Measurements from ENCODE around the gene CCDC201.

CCDC201 gene, protein sequence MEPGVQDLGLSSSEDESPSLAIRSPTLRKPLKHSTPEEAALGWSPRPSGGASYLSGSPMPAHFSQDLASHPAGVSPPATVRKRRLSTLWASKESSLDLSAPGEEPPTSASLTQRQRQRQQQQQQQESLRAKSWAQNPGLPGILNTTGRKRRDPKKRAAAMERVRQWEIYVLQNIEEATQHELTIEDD

DNA sequence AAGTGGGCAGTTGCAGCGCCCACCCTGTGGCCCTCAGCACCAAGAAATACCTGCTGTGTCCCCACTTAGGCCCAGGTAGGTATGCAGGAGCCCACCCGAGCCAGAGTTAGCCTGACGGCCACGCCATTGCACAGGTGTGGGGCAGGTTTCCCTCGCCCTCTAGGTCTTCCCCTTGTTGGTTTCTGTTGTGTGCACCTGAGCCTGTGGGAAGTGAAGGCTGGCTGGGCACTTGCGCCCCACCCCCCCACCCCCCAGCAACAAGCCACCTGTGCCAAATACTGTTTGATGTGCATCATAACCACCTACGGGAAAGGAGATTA is at the start of gene CCDC201:
Gene CCDC201 (minus strand): TSS at position 48 of the 320 bp plus-strand sequence. CDS start 75 bp downstream, outside the sequence.
- Histone ChIP-seq H3K9me3 (ENCODE audit: insufficient read depth, low read depth, low read length) (peaks cover 12% of the 10 kb centered on the region), H3K27me3 (ENCODE audit: insufficient read depth, low read length) (no peaks in the 10 kb centered on the region), H3K27ac (ENCODE audit: low read length) (no peak within 1 kb of the TSS), H3K4me1 (ENCODE audit: insufficient read depth, low read length) (no peaks in the 10 kb centered on the region), H3K9ac (ENCODE audit: low read depth, low read length) (no peak within 1 kb of the TSS), H3K36me3 (ENCODE audit: insufficient read depth, low read depth, low read length) (no peaks in the 10 kb centered on the region), H3K4me3 (ENCODE audit: low read length) (no peak within 1 kb of the TSS)

GRCh38 chr7:45921699-45922519 is 49.0 kb upstream of the CCDC201 start:
- H3K4me1 ChIP-seq (ENCODE audit: insufficient read depth, low read length): peaks cover 26% of the 10 kb centered on the region; the same call in 1 of the 2 replicates
- H3K9ac ChIP-seq (ENCODE audit: low read depth, low read length): peak overlapping the region; percentile 4; the same call in 1 of the 2 replicates
- H3K4me3 ChIP-seq (ENCODE audit: low read length): peak overlapping the region; percentile 75
- no peak overlapping the region for H3K27ac ChIP-seq (ENCODE audit: low read length)
- no peaks in the 10 kb centered on the region for H3K36me3 ChIP-seq (ENCODE audit: insufficient read depth, low read depth, low read length)
- peaks cover 3% of the 10 kb centered on the region; the same call in 1 of the 2 replicates for H3K9me3 ChIP-seq (ENCODE audit: insufficient read depth, low read depth, low read length)
- peaks cover 71% of the 10 kb centered on the region for H3K27me3 ChIP-seq (ENCODE audit: insufficient read depth, low read length)

- no peak overlapping the region for H3K9ac ChIP-seq (ENCODE audit: low read depth, low read length)
- peaks cover 4% of the 10 kb centered on the region for H3K36me3 ChIP-seq (ENCODE audit: insufficient read depth, low read depth, low read length)
- H3K27me3 ChIP-seq (ENCODE audit: insufficient read depth, low read length): peaks cover 76% of the 10 kb centered on the region
- H3K9me3 ChIP-seq (ENCODE audit: insufficient read depth, low read depth, low read length): peaks cover 3% of the 10 kb centered on the region; the same call in 1 of the 2 replicates
- H3K4me3 ChIP-seq (ENCODE audit: low read length): peak overlapping the region; percentile 75
- peaks cover 26% of the 10 kb centered on the region; the same call in 1 of the 2 replicates for H3K4me1 ChIP-seq (ENCODE audit: insufficient read depth, low read length)
- no peak overlapping the region for H3K27ac ChIP-seq (ENCODE audit: low read length)
These were observed 48.5 kb upstream of the CCDC201 start for GRCh38 chr7:45921381-45921698.

DNA sequence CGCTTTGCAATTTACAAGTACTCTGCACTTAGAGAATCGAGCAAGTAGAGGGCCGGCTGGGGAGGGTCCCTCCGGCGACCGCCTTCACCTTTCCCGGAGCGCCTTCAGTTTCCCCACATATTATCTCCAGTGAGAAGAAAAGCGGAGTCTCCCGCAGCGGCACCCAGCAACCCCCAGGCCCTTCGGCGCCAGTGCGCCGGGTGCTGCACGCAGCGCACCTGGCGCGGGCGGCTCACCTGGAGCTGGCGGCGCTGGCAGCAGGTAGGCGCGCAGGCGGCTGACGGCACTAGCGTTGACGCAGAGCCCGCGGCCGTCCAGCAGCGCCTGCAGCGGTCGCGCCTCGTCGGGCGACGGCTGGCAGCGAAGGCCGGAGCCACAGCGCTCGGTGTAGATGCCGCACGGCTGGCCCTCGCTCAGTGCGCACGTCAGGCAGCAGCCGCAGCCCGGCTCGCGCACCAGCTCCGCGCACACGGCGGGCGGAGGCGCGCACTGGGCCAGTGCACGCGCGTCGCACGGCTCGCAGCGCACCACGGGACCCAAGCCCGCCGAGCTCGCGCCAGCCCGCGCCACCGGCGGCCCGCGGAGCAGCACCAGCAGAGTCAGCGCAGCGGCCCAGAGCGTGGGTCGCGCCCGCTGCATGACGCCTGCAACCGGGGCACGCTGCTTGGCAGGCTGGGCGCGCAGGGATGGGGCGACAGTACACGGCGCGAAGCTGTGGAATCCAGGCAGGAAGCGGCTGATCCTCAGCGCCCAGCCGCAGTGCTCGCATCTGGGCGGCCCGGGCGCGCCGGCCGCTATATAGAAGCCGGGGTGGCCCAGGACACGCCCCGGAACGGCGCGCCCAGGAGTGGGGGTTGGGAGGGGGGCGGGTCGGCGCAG is 47.9 kb upstream of the CCDC201 start, which contains the start of gene IGFBP3:
Gene IGFBP3 (minus strand): TSS at position 771 of the 879 bp plus-strand sequence. CDS start 132 bp downstream, at position 639.
- Histone ChIP-seq H3K27ac (ENCODE audit: low read length) (no peak within 1 kb of the TSS), H3K4me1 (ENCODE audit: insufficient read depth, low read length) (peaks cover 26% of the 10 kb centered on the region; the same call in 1 of the 2 replicates), H3K36me3 (ENCODE audit: insufficient read depth, low read depth, low read length) (peaks cover 10% of the 10 kb centered on the region), H3K9me3 (ENCODE audit: insufficient read depth, low read depth, low read length) (peaks cover 3% of the 10 kb centered on the region; the same call in 1 of the 2 replicates), H3K4me3 (ENCODE audit: low read length) (peak within 1 kb of the TSS; percentile 75), H3K9ac (ENCODE audit: low read depth, low read length) (peak within 1 kb of the TSS; percentile 14; the same call in 1 of the 2 replicates), H3K27me3 (ENCODE audit: insufficient read depth, low read length) (peaks cover 77% of the 10 kb centered on the region)

DNA sequence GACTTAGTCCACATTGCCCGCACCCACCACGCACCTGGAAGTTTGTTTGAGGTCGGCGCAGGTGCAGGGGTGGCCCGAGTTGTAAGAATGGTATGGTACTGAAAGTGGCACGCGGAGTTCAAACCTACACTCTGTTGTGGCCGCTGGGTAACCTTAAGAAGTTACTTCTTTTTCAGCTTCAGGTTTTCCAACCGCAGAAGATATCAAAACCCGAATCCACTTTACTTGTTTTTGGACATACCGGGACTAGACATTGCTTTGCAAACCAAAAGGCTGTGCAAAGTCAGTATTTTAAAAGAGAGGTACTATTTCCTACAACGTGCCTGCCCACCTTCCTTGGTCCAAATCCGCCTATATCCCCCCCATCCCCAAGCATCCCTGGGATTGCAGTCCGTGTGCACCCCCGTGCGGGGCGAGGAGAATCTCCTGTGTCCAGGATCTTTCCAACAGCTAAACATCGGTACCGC is 47.1 kb upstream of the CCDC201 start:
- peaks cover 71% of the 10 kb centered on the region for H3K27me3 ChIP-seq (ENCODE audit: insufficient read depth, low read length)
- H3K27ac ChIP-seq (ENCODE audit: low read length): no peak overlapping the region
- peaks cover 26% of the 10 kb centered on the region; the same call in 1 of the 2 replicates for H3K4me1 ChIP-seq (ENCODE audit: insufficient read depth, low read length)
- peak overlapping the region; percentile 14; the same call in 1 of the 2 replicates for H3K9ac ChIP-seq (ENCODE audit: low read depth, low read length)
- peak overlapping the region; percentile 75 for H3K4me3 ChIP-seq (ENCODE audit: low read length)
- H3K9me3 ChIP-seq (ENCODE audit: insufficient read depth, low read depth, low read length): peaks cover 3% of the 10 kb centered on the region; the same call in 1 of the 2 replicates
- H3K36me3 ChIP-seq (ENCODE audit: insufficient read depth, low read depth, low read length): peaks cover 15% of the 10 kb centered on the region

GRCh38 chr7:45919231-45919784 is 46.4 kb upstream of the CCDC201 start:
- peaks cover 15% of the 10 kb centered on the region for H3K36me3 ChIP-seq (ENCODE audit: insufficient read depth, low read depth, low read length)
- peaks cover 23% of the 10 kb centered on the region; the same call in 1 of the 2 replicates for H3K4me1 ChIP-seq (ENCODE audit: insufficient read depth, low read length)
- H3K9ac ChIP-seq (ENCODE audit: low read depth, low read length): no peak overlapping the region
- H3K9me3 ChIP-seq (ENCODE audit: insufficient read depth, low read depth, low read length): peaks cover 3% of the 10 kb centered on the region; the same call in 1 of the 2 replicates
- H3K27ac ChIP-seq (ENCODE audit: low read length): no peak overlapping the region
- peak overlapping the region; percentile 75; the same call in 1 of the 2 replicates for H3K4me3 ChIP-seq (ENCODE audit: low read length)
- H3K27me3 ChIP-seq (ENCODE audit: insufficient read depth, low read length): peaks cover 65% of the 10 kb centered on the region

- Histone ChIP-seq H3K4me1 (ENCODE audit: insufficient read depth, low read length) (peaks cover 16% of the 10 kb centered on the region; the same call in 1 of the 2 replicates), H3K4me3 (ENCODE audit: low read length) (no peak overlapping the region), H3K27me3 (ENCODE audit: insufficient read depth, low read length) (peaks cover 65% of the 10 kb centered on the region), H3K27ac (ENCODE audit: low read length) (no peak overlapping the region), H3K9ac (ENCODE audit: low read depth, low read length) (no peak overlapping the region), H3K36me3 (ENCODE audit: insufficient read depth, low read depth, low read length) (peaks cover 15% of the 10 kb centered on the region), H3K9me3 (ENCODE audit: insufficient read depth, low read depth, low read length) (peaks cover 3% of the 10 kb centered on the region; the same call in 1 of the 2 replicates)
These were observed 45.7 kb upstream of the CCDC201 start for GRCh38 chr7:45918556-45918955.

- H3K27me3 ChIP-seq (ENCODE audit: insufficient read depth, low read length): peaks cover 60% of the 10 kb centered on the region
- H3K27ac ChIP-seq (ENCODE audit: low read length): no peak overlapping the region
- H3K4me3 ChIP-seq (ENCODE audit: low read length): peak overlapping the region; percentile 45
- peaks cover 8% of the 10 kb centered on the region; the same call in 1 of the 2 replicates for H3K4me1 ChIP-seq (ENCODE audit: insufficient read depth, low read length)
- H3K9ac ChIP-seq (ENCODE audit: low read depth, low read length): no peak overlapping the region
- H3K9me3 ChIP-seq (ENCODE audit: insufficient read depth, low read depth, low read length): peaks cover 3% of the 10 kb centered on the region; the same call in 1 of the 2 replicates
- H3K36me3 ChIP-seq (ENCODE audit: insufficient read depth, low read depth, low read length): peaks cover 15% of the 10 kb centered on the region
These were observed 44.8 kb upstream of the CCDC201 start for GRCh38 chr7:45917658-45918057.

GRCh38 chr7:45917064-45917463 is 44.2 kb upstream of the CCDC201 start:
- Histone ChIP-seq H3K27ac (ENCODE audit: low read length) (no peak overlapping the region), H3K27me3 (ENCODE audit: insufficient read depth, low read length) (peaks cover 54% of the 10 kb centered on the region), H3K4me1 (ENCODE audit: insufficient read depth, low read length) (peaks cover 5% of the 10 kb centered on the region; the same call in 1 of the 2 replicates), H3K36me3 (ENCODE audit: insufficient read depth, low read depth, low read length) (peaks cover 15% of the 10 kb centered on the region), H3K9me3 (ENCODE audit: insufficient read depth, low read depth, low read length) (peaks cover 3% of the 10 kb centered on the region; the same call in 1 of the 2 replicates), H3K4me3 (ENCODE audit: low read length) (no peak overlapping the region), H3K9ac (ENCODE audit: low read depth, low read length) (no peak overlapping the region)

GRCh38 chr7:45915606-45916005 is 42.7 kb upstream of the CCDC201 start:
- no peak overlapping the region for H3K27ac ChIP-seq (ENCODE audit: low read length)
- H3K27me3 ChIP-seq (ENCODE audit: insufficient read depth, low read length): peaks cover 39% of the 10 kb centered on the region
- H3K9me3 ChIP-seq (ENCODE audit: insufficient read depth, low read depth, low read length): peaks cover 3% of the 10 kb centered on the region; the same call in 1 of the 2 replicates
- no peak overlapping the region for H3K9ac ChIP-seq (ENCODE audit: low read depth, low read length)
- peaks cover 15% of the 10 kb centered on the region for H3K36me3 ChIP-seq (ENCODE audit: insufficient read depth, low read depth, low read length)
- no peak overlapping the region for H3K4me3 ChIP-seq (ENCODE audit: low read length)
- no peaks in the 10 kb centered on the region for H3K4me1 ChIP-seq (ENCODE audit: insufficient read depth, low read length)
